CD4-positive, CD25-positive, alpha-beta regulatory T cell (primary cell): ENCODE results near the gene ING1. TPM values are rescaled to one million over a fixed set of nuclear protein-coding genes. Genes with fewer than 3 reads are reported as not detected.
A peak's percentile ranks its signal among the peaks of the same experiment; 100 is the strongest.

Experiments used
- ATAC-seq, 2 donors: fragments of 150-1000 bp; cut with Tn5 transposase; one replicate each; pipeline ENCODE4 v1.10.0; 2021; ENCODE audit warnings: low read depth in 2 of 2, moderate number of reproducible peaks in 2 of 2, moderate library complexity in 1 of 2
- DNase-seq, 3 donors: peaks; one replicate each; pipeline versions ENCODE4 v3.0.0 to v3.0.0-alpha.2; 2012 to 2022; ENCODE audit warnings: mixed read lengths in 1 of 3
- H3K27ac ChIP-seq: one replicate; pipeline ENCODE4 v1.7.0; 2013; ENCODE audit warnings: mild to moderate bottlenecking, low read length; ENCODE audit not compliant: insufficient read depth, poor library complexity, severe bottlenecking
- H3K27me3 ChIP-seq: one replicate; pipeline ENCODE4 v1.7.0; 2013; ENCODE audit warnings: low read length; ENCODE audit not compliant: control insufficient read depth, insufficient read depth
- H3K36me3 ChIP-seq: one replicate; pipeline ENCODE4 v1.7.0; 2013; ENCODE audit warnings: mild to moderate bottlenecking, low read length, moderate library complexity; ENCODE audit not compliant: control insufficient read depth, insufficient read depth
- H3K4me1 ChIP-seq: 2 replicates; pipeline ENCODE4 v1.7.0; 2013; ENCODE audit warnings: mild to moderate bottlenecking, low read length; ENCODE audit not compliant: insufficient read depth, control insufficient read depth, poor library complexity, severe bottlenecking
- H3K4me3 ChIP-seq: one replicate; pipeline ENCODE4 v1.7.0; 2013; ENCODE audit warnings: low read depth, mild to moderate bottlenecking, low read length, moderate library complexity
- H3K9me3 ChIP-seq, 2 experiments: 1 replicate in 1 of 2; 2 replicates in 1 of 2; pipeline ENCODE4 v1.7.0; 2013; ENCODE audit warnings: low read length in 2 of 2, mild to moderate bottlenecking in 1 of 2, moderate library complexity in 1 of 2; ENCODE audit not compliant: control insufficient read depth in 2 of 2
- H3K27ac Mint-ChIP-seq, 3 donors: one replicate each; pipeline ENCODE4 v1.8.0; 2020 to 2022; ENCODE audit warnings: mild to moderate bottlenecking in 3 of 3, mixed read lengths in 3 of 3, moderate library complexity in 2 of 3
- H3K27me3 Mint-ChIP-seq: one replicate; pipeline ENCODE4 v1.8.0; 2022; ENCODE audit warnings: mild to moderate bottlenecking, mixed read lengths
- H3K36me3 Mint-ChIP-seq: one replicate; pipeline ENCODE4 v1.8.0; 2020; ENCODE audit warnings: mixed read lengths
- H3K4me1 Mint-ChIP-seq, 4 donors: one replicate each; pipeline ENCODE4 v1.8.0; 2020 to 2022; ENCODE audit warnings: mixed read lengths in 4 of 4, mild to moderate bottlenecking in 1 of 4
- H3K4me3 Mint-ChIP-seq, 4 donors: one replicate each; pipeline ENCODE4 v1.8.0; 2020 to 2022; ENCODE audit warnings: mild to moderate bottlenecking in 4 of 4, mixed read lengths in 4 of 4, moderate library complexity in 3 of 4
- H3K9me3 Mint-ChIP-seq, 7 donors: one replicate each; pipeline ENCODE4 v1.8.0; 2020 to 2022; ENCODE audit warnings: mixed read lengths in 7 of 7, mild to moderate bottlenecking in 3 of 7, moderate library complexity in 2 of 7
- polyA plus RNA-seq, 4 donors: library from polyadenylated mRNA; unstranded; fragments of 300-500 nt; fragmentation: Illumina TruSeq; gene quantifications; one replicate each; pipeline ENCODE4 v1.2.3, GENCODE V29; 2021
- total RNA-seq: library from RNA; stranded (reverse); gene quantifications from one replicate; pipeline ENCODE4 v1.2.3, GENCODE V29; 2022

ING1 gene
- total and polyA plus RNA-seq, 5 donors from 2014 or later: 13.1 to 16.8 (median 15.2) TPM

DNA sequence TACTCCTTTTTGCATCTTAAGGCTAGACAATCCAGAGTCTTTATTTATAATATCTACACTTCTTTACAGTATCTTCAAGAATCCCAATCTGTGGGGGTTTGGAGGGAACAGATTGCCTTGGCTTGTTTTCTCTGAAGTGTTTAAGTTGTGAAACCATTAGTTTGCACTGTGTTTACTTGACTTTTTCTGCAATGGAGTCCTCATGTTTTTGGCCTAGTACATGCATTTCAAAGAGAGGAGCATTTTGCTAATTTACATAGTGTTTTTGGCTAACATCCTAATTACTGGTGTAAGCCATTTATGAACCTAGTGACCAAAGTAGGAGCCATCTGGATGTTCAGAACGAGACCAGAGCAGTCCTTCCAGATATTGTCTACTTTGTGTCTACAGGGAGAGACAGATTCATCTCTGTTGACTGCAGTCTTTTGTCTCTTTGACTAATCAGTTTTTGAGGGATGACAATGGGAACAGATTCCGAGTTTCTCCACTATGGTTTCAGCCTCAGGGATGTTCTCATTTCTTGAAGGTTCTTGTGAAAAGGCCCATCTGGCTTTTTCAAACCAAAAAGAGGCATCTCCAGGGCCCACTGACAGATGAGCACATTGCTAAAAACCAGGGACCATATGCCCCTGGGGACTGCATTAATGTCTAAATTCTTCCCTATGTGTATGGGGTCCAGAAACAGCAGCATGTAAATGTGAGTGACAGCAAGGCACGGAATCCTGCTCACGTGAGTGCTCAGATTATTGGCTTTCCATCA lies 53.4 kb downstream of the ING1 start:
- H3K27ac Mint-ChIP-seq: no peak overlapping the region
- no peaks in the 10 kb centered on the region for H3K9me3 ChIP-seq
- no peaks in the 10 kb centered on the region for H3K4me1 ChIP-seq
- no peak overlapping the region for H3K4me3 ChIP-seq
- H3K27ac ChIP-seq: no peak overlapping the region
- H3K36me3 ChIP-seq: no peaks in the 10 kb centered on the region
- peaks cover 4% of the 10 kb centered on the region for H3K27me3 ChIP-seq
- peaks cover 0 to 7% (median 3%) of the 10 kb centered on the region in 7 donors for H3K9me3 Mint-ChIP-seq
- DNase-seq (no peak), ATAC-seq (no peak)
- H3K36me3 Mint-ChIP-seq: no peaks in the 10 kb centered on the region
- H3K4me1 Mint-ChIP-seq: peaks cover 0 to 4% (median 0%) of the 10 kb centered on the region in 4 donors
- H3K4me3 Mint-ChIP-seq: no peak overlapping the region
- H3K27me3 Mint-ChIP-seq: peaks cover 26% of the 10 kb centered on the region

DNA sequence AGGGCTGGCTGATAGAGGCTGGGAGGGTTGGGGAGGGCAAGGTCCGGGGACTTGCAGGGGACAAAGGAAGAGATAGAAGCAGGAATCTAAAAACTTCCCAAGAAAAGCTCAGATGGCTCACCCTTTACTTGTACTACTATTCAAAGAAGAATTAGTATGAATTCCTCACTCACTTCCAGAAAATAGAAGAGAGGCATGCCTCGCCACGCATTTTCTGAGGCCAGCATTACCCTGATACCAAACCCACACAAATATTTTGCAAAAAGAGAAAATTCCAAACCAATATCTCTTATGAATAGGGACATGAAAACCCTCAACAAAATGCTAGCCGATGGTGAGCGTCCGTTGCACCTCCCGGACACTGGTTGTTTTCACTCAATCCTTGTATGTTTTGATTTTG lies 54.0 kb downstream of the ING1 start:
- no peak overlapping the region for H3K4me3 Mint-ChIP-seq
- H3K36me3 Mint-ChIP-seq: no peaks in the 10 kb centered on the region
- H3K27me3 ChIP-seq: peaks cover 6% of the 10 kb centered on the region

DNA sequence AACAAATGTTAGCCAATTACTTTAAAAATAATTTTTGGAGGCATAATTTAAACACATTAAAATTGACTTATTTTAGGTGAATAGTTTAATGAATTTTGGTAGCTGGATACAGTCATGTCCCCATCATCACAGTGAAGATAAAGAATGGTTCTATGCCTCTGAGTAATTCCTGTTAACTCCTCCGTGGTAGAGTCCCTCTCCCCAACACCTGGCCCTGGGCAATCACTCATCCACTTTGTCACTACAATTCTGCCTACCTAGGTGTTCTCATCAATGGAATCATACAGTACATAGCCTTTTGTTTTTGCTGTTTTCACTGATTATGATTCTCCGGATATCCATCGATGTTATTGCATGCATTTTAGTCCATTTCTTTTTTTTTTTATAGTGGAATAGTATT lies 55.6 kb downstream of the ING1 start:
- Histone ChIP-seq H3K9me3 (no peaks in the 10 kb centered on the region), H3K27ac (no peak overlapping the region), H3K27me3 (peaks cover 6% of the 10 kb centered on the region), H3K4me1 (no peaks in the 10 kb centered on the region), H3K4me3 (no peak overlapping the region), H3K36me3 (no peaks in the 10 kb centered on the region)
- Mint-ChIP-seq H3K27me3 (peaks cover 30% of the 10 kb centered on the region), H3K36me3 (no peaks in the 10 kb centered on the region), H3K4me1 (peaks cover 0 to 4% (median 0%) of the 10 kb centered on the region in 4 donors), H3K9me3 (peaks cover 0 to 4% (median 0%) of the 10 kb centered on the region in 7 donors), H3K4me3 (no peak overlapping the region), H3K27ac (no peak overlapping the region)
- DNase-seq (no peak), ATAC-seq (no peak)

More for the DNA sequence above, 54.0 kb downstream of the ING1 start:
- DNase-seq (no peak), ATAC-seq (no peak)
- no peak overlapping the region for H3K27ac Mint-ChIP-seq
- no peaks in the 10 kb centered on the region for H3K36me3 ChIP-seq
- no peaks in the 10 kb centered on the region for H3K9me3 ChIP-seq
- no peak overlapping the region for H3K4me3 ChIP-seq
- peaks cover 0 to 4% (median 0%) of the 10 kb centered on the region in 4 donors for H3K4me1 Mint-ChIP-seq
- peaks cover 0 to 7% (median 3%) of the 10 kb centered on the region in 7 donors for H3K9me3 Mint-ChIP-seq
- H3K27me3 Mint-ChIP-seq: peaks cover 26% of the 10 kb centered on the region
- H3K4me1 ChIP-seq: no peaks in the 10 kb centered on the region
- no peak overlapping the region for H3K27ac ChIP-seq

DNA sequence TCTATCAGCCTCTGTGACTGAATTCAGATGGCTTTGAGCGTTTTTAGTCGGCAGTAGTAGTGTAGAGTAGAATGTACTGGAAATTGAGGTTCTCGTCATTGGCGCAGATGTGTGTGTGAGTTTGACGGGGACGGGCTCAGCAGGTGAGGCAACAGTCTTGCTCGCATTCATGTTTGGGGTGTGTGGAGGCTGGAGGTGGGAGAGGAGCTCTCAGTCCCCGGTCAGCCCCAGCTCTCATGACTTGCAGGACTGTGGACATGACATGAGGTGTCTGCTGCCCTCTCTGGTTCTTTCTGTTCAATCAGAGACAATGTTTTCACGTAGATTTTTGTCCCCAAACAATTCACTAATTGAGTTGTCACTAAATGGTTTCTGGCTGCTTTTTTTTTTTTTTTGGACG lies 57.2 kb downstream of the ING1 start:
- Mint-ChIP-seq H3K9me3 (peaks cover 0 to 1% (median 0%) of the 10 kb centered on the region in 7 donors), H3K4me1 (peaks cover 0 to 4% (median 0%) of the 10 kb centered on the region in 4 donors), H3K27me3 (peaks cover 30% of the 10 kb centered on the region), H3K27ac (no peak overlapping the region), H3K4me3 (no peak overlapping the region), H3K36me3 (no peaks in the 10 kb centered on the region)
- DNase-seq (no peak), ATAC-seq (no peak)
- Histone ChIP-seq H3K36me3 (no peaks in the 10 kb centered on the region), H3K9me3 (no peaks in the 10 kb centered on the region), H3K4me1 (no peaks in the 10 kb centered on the region), H3K27me3 (peaks cover 10% of the 10 kb centered on the region), H3K4me3 (no peak overlapping the region), H3K27ac (no peak overlapping the region)

DNA sequence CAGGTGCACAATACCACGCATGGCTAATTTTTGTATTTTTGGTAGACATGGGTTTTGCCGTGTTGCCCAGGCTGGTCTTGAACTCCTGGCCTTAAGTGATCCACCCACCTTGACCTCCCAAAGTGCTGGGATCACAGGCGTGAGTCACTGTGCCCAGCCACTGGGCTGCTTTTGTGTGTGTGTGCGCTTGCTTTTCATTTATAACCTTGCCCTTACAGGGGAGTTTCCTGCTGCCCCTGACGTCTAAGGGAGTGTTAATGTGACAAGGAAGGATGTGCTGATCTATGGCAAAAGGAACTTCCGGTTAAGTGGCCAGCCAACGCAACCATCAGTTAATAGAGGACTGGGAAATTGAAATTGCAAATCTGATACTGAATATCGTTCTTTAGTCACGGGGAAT lies 57.7 kb downstream of the ING1 start:
- no peak overlapping the region for H3K27ac ChIP-seq
- DNase-seq: peak in 1 of 3 donors; percentile 5
- H3K4me1 ChIP-seq: no peaks in the 10 kb centered on the region
- Mint-ChIP-seq H3K36me3 (no peaks in the 10 kb centered on the region), H3K9me3 (peaks cover 0 to 1% (median 0%) of the 10 kb centered on the region in 7 donors), H3K4me1 (peaks cover 0 to 4% (median 0%) of the 10 kb centered on the region in 4 donors), H3K27me3 (peaks cover 29% of the 10 kb centered on the region), H3K27ac (no peak overlapping the region), H3K4me3 (no peak overlapping the region)
- no peak for ATAC-seq
- no peak overlapping the region for H3K4me3 ChIP-seq
- peaks cover 10% of the 10 kb centered on the region for H3K27me3 ChIP-seq
- no peaks in the 10 kb centered on the region for H3K9me3 ChIP-seq
- no peaks in the 10 kb centered on the region for H3K36me3 ChIP-seq

DNA sequence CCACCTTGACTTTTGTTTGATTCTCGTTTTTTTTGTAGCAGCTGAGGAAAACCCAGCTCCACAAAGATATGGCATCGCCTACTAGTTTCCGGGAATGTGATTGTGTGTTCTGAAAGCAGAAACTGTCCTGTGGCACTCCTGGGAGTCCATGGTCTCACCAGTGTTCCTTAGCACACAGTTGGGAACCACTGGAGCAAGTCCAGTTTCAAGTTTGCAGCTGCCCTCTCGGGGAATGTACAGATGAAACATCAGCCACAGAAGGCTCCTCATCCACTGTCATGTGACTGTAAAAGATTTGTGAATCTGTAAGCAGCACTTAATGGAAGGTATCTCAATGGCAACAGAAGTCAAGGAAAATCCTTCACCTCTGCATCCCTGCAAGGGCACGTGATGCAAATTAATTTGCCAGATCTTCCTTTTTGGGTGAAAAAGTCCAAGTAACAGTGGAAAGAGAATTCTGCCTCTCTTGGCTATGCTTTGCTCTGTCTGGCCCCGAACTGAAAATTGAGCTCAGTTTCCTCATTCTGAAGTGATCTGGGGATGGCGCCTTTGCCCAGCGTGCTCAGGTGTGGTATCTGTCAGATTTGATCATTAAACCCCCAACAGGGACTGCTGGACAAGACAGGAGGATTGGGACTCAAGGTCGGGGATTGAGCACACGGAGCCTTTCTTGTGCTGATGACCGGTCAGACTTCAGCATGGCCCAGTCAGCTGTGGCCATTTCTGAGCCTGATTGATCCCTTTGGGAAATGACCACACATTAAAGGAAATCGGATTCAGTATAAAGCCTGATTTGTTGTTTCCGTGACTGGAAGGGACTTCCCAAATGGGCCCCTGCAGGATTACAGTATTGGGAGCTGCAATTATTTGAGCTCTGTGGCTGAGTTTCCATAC lies 58.8 kb downstream of the ING1 start:
- Histone ChIP-seq H3K4me1 (no peaks in the 10 kb centered on the region), H3K27me3 (peaks cover 10% of the 10 kb centered on the region), H3K36me3 (no peaks in the 10 kb centered on the region), H3K27ac (no peak overlapping the region), H3K9me3 (no peaks in the 10 kb centered on the region), H3K4me3 (no peak overlapping the region)
- peaks cover 28% of the 10 kb centered on the region for H3K27me3 Mint-ChIP-seq
- no peak overlapping the region for H3K27ac Mint-ChIP-seq
- peaks cover 0 to 1% (median 0%) of the 10 kb centered on the region in 7 donors for H3K9me3 Mint-ChIP-seq
- no peak overlapping the region for H3K4me3 Mint-ChIP-seq
- H3K4me1 Mint-ChIP-seq: peaks cover 0 to 4% (median 0%) of the 10 kb centered on the region in 4 donors
- DNase-seq (no peak), ATAC-seq (no peak)
- no peaks in the 10 kb centered on the region for H3K36me3 Mint-ChIP-seq
